ENCODE results near the gene ZDHHC21. TPM values are rescaled to one million over a fixed set of nuclear protein-coding genes. Genes with fewer than 3 reads are reported as not detected.

Gene ZDHHC21, protein sequence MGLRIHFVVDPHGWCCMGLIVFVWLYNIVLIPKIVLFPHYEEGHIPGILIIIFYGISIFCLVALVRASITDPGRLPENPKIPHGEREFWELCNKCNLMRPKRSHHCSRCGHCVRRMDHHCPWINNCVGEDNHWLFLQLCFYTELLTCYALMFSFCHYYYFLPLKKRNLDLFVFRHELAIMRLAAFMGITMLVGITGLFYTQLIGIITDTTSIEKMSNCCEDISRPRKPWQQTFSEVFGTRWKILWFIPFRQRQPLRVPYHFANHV
- 2.1 to 3.4 TPM (median 2.8 TPM) in 5 replicates for total RNA-seq (2022; extraction: Qiagen RNA extraction)

DNA sequence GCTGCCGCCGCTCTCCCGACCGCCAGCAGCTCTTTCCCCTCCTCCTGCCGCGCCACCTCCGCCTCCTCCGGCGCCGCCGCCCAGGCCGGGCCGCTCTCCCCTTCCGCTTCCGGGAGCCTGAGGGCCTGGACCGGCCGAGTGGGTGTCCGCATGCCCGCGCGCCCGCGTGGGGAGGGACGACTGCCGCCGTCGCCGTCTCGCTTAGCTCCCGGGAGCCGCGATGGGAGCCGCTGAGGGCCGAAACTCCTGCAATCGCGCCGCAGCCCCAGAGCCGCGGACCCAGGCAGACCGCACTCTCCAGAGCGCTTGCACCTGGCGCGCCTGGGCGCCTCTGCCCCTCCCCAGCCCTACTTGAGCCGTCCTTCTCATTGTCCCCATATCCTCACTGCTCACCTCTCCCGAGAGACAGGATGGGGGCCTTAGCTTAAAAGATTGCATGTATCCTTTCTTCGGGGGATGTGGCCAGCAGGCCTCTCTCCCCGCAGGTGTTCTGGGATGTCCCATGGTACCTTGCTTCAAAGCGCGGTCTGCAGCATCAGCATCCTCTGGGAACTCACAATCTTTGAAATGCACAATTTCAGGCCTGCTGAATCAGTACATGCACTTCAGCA, at the start of gene ZDHHC21:
Gene ZDHHC21, minus strand, starts transcription at position 182 of the 611 bp plus-strand sequence. CDS start 19,092 bp downstream, outside the sequence.

DNA sequence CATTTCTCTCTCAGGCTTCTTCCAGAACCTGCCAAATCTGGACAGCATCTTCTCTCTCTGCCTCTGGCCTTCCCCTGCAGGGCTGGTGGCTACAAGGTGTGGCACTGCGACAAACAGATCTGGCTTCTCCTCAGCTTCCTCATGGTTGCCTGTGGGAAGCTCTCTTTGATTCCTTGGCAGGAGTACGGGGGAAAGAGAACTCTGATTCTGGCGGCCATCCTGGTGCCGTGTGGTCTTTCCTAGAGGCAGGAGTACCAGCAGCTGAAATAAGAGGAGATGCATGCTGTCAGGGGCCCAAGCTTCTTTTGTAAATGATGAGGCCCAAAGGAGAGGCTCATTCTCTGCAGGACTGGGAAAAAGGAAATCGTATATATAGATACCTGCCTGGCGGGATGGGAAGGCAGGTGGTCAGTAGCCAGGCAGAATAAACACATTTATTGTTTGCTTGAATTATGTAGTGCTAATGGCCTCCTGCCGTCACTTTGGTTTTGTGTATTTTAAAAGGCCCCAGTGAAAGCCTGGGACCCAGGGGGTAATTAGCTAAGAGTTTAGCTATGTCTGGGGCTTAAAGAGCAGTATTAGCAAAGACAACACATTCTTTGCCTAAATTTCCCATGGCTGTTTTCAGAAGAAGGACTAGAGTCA, 29.3 kb upstream of the ZDHHC21 start, which contains the start of gene CER1:
Gene CER1, minus strand, starts transcription at position 343 of the 645 bp plus-strand sequence. Its CDS starts 61 bp downstream, at position 282.

Other genes starting within 250 kb of the ZDHHC21 start
- not detected in 5 replicates for gene CER1, start 29.3 kb upstream of the ZDHHC21 start, total RNA-seq (2022; extraction: Qiagen RNA extraction)
- gene FREM1, start 217.0 kb upstream of the ZDHHC21 start, total RNA-seq (2022; extraction: Qiagen RNA extraction), result not detected in 5 replicates

All from A549 treated with dexamethasone at 1 μM for 4 hours (cell line).